ENCODE measurements around the gene DDX49. TPM values are rescaled to one million over a fixed set of nuclear protein-coding genes. Genes with fewer than 3 reads are reported as not detected.

The DDX49 gene
- polyA plus RNA-seq, 1 experiment: 70.0 TPM

DNA sequence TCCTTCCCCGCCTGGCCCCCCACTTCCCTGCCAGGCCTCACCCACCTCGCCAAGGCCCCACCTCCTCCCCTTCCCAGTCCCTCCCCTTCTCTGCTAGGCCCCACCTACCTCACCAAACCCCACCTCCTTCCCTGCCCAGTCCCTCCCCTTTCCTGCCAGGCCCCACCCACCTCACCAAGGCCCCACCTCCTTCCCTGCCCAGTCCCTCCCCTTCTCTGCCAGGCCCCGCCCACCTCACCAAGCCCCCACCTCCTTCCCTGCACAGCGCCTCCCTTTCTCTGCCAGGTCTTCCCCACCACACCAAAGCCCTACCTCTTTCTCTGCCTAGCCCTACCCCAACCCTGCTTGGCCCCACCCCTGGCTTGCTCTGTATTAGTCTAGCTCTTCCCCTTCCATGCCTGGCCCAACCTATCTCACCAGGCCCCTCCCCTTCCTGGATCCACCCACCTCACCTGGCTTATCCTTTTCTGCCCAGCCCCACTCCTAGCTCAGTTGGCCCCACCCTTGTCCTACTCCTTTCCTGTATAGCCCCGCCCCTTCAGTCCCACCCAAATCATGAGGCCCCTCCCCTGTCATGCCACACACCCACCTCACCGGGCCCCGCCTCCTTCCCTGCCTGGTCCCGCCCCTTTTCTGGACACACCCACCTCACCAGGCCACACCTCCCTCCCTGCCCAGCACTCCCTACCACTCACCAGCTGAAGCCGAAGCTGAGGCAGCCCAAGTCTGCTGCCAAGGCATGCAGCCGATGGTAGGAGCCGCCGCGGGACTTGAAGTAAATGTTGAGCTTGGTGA, 39.7 kb upstream of the DDX49 start:
- no peaks in the 10 kb centered on the region for H3K27me3 ChIP-seq (ENCODE audit: control insufficient read depth, insufficient read depth, low read length)
- DNase-seq (ENCODE audit: low read depth): no peak
- no peak for TF ChIP-seq CTCF (IDR thresholded peaks at IDR 0.05; ENCODE audit: insufficient read depth, low read depth, low read length)
- H3K36me3 ChIP-seq (ENCODE audit: control insufficient read depth, insufficient read depth, low read length): no peaks in the 10 kb centered on the region; the same call in 1 of the 2 replicates
- H3K4me3 ChIP-seq (ENCODE audit: low read depth, low read length): no peak overlapping the region
- POLR2A ChIA-PET: interaction anchor here (0.6 kb wide), 1 partner anchor 1574 kb away, joined by 3 read pairs; no protein-coding TSS in a partner anchor
- CTCF ChIA-PET: interaction anchor here (0.5 to 2.8 kb wide), 3 partner anchors 33 to 499 kb away, joined by 4 to 8 read pairs (median 6); no protein-coding TSS in a partner anchor

- ChIA-PET POLR2A (no interaction called here), CTCF (interaction anchor here (2.4 to 2.8 kb wide), 2 partner anchors 11 to 105 kb away, joined by 8 read pairs; no protein-coding TSS in a partner anchor)
- H3K36me3 ChIP-seq (ENCODE audit: control insufficient read depth, insufficient read depth, low read length): no peaks in the 10 kb centered on the region; the same call in 1 of the 2 replicates
- DNase-seq (ENCODE audit: low read depth): no peak
- H3K27me3 ChIP-seq (ENCODE audit: control insufficient read depth, insufficient read depth, low read length): no peaks in the 10 kb centered on the region
- no peak overlapping the region for H3K4me3 ChIP-seq (ENCODE audit: low read depth, low read length)
- no peak for TF ChIP-seq CTCF (IDR thresholded peaks at IDR 0.05; ENCODE audit: insufficient read depth, low read depth, low read length)
Measured at GRCh38 chr19:18881491-18881890, 38.0 kb upstream of the DDX49 start.

DNA sequence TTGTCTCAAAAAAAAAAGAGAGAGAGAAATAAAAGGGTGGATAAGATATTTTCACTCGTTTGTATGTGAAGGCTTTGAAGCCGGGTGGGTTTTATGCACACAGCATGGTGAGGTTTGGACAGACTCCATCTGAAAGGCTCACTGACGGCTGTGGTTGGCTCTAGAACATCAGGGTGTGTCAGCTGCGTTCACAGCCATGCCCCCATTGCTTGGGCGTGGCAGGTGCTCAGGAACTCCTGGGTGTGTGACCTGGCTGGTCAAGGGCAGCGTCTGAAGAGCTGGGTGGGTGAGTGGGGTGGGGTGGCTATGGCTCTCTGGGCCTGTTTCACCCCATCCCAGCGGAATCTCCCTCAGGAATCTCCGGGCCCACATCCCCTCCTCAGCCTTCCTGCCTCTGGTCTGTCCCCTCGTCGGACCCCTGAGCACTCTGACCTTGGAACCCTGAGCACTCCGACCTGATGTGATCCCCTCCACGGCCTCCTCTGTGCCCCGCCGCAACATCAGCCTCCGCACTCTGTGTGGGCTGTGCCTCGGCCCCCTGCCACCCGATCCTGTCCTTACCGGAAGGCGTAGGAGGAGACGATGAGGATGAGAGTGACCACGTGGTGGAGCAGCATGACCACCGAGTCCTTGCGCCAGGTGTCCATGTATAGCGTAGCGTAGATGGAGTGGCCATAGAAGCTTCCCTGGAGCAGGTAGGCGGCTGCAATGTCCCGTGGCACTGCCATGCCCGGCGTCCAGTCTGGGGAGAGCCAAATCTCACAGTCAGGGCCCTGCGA, 35.8 kb upstream of the DDX49 start:
- no peaks in the 10 kb centered on the region for H3K36me3 ChIP-seq (ENCODE audit: control insufficient read depth, insufficient read depth, low read length)
- no peak for TF ChIP-seq CTCF (IDR thresholded peaks at IDR 0.05; ENCODE audit: insufficient read depth, low read depth, low read length)
- no peak for DNase-seq (ENCODE audit: low read depth)
- CTCF ChIA-PET: interaction anchor here (0.7 to 2.4 kb wide), 3 partner anchors 8 to 114 kb away, joined by 3 to 8 read pairs (median 3); no protein-coding TSS in a partner anchor
- POLR2A ChIA-PET: no interaction called here
- no peak overlapping the region for H3K4me3 ChIP-seq (ENCODE audit: low read depth, low read length)
- H3K27me3 ChIP-seq (ENCODE audit: control insufficient read depth, insufficient read depth, low read length): no peaks in the 10 kb centered on the region

DNA sequence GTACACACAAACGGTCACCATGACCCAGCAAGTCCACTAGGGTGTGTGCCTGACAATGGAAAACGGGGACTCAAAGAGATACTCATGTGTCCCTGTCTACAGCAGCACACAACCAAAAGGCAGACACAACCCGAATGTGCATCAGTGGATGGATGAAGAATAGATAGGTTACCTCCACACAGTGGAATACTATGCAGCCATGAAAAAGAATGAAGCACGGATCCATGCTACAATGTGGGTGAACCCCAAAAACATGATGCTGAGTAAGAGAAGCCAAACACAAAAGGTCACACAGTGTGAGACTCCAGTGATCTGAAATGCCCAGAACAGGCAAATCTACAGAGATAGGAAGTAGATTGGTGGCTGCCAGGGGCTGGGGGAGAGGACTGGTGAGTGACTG, 32.5 kb upstream of the DDX49 start:
- no peaks in the 10 kb centered on the region for H3K27me3 ChIP-seq (ENCODE audit: control insufficient read depth, insufficient read depth, low read length)
- no peak overlapping the region for H3K4me3 ChIP-seq (ENCODE audit: low read depth, low read length)
- ChIA-PET CTCF (no interaction called here), POLR2A (no interaction called here)
- H3K36me3 ChIP-seq (ENCODE audit: control insufficient read depth, insufficient read depth, low read length): no peaks in the 10 kb centered on the region
- TF ChIP-seq CTCF (IDR thresholded peaks at IDR 0.05; ENCODE audit: insufficient read depth, low read depth, low read length): no peak
- no peak for DNase-seq (ENCODE audit: low read depth)
